CD4-positive, alpha-beta T cell treated with Interleukin-10 for 1 hour (primary cell): Measurements from ENCODE around the gene INKA2.

ENCODE experiments used
- DNase-seq: peaks from one replicate; pipeline ENCODE4 v3.0.0-alpha.2; 2020

INKA2 gene

DNA sequence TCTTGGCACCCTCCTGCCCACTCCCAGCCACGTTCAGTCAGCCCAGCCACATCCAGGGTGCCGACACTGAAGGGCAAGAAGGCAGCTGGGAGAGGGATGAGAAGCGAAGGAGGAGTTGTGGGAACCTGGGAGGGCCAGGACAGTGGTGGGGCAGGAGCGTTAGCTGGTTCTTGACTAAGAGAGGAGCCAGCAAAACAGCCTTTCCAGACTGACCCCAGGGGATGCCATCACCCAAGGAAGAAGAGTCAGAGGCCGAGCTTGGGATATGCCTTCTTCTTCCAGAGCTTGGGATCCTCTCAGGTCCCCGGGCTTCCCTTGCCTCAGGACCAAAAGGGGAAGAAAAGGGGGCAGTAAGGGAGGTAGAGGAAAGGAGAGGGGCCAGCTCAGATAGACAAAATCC lies 7.2 kb downstream of the INKA2 start:
- no peak for DNase-seq

DNA sequence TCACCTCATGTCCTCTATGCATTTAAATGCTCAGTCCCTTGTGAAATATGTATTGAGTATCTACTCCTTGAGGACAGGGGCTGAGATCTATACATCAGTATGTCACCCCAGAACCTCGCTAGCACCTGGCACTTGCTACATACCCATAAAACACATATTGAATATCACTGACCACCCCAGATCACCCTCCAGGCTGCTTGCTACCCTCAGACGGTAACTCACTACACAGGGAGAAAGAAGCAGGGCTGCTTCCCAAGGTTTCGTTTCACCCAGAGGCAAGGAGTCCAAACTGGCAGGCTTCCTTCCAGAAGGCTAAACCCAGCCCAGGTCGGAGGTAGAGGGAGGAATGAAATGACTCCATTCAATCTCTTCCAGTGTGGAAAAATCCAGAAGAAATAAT lies 8.5 kb downstream of the INKA2 start:
- DNase-seq = no peak

DNA sequence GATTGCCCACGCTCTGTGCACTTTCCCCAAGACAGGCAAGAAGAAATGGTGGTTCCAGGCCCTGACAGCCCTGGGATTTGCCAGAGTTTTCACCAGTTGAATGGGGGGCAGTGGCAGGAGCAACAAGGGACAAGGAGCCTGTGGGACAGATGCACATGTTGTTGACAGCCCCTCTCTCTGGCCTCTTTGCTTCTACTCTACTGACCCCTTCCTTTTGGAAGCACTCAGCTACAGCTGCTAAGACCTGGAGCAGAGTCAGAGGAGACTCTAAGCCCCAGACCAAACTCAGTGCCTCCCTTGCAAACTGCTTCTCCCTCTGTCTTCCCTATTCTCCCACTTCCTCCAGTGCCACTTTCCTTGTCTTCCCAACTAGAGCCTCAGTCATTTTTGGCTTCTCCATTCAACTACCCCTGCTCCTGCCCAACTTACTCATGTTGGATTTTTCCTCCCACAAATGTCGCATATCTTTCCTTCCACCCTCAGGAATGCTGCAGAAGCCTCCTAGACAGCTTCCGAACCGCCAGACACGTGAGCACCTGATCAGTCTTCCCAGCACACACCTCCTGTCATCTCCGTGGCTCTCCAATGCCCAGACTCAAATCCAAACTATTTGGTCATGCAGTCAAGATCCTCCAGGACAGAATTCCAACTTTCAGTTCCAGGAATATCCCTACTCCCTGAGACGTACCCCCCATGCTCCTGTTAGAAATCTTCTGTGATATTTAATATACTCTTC lies 9.1 kb downstream of the INKA2 start:
- no peak for DNase-seq

DNA sequence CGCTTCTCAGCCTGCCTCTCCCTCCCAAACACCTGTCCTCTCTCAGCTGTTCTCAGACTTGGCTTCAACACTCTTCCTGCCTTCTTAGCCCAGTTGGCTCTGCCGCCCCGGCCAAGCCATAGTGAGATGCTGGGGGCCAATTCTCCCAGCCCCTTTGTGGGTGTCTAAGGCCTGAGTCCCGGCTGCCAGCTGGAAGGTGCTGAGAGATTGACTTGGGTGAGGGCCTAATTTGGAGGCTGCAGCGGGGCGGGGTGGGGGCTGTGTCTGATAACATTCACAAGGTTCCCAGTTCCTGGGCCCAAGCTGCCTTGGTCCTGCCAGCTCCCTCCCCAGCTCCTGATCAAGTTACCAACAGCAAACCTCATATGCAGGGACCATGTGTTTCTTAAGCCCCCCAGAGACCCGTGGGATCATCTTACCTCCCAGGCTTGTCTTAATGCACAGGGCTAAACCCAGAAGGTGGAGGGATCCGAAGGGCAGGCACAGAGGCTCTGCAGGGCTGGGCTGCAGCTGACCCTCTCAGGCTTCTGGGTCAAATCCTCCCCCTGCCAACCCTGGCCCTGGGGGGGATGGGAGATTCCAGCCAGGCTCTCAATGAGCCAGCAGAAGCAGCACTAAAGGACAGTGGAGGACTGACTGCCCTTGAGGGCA lies 9.8 kb downstream of the INKA2 start:
- DNase-seq = no peak

DNA sequence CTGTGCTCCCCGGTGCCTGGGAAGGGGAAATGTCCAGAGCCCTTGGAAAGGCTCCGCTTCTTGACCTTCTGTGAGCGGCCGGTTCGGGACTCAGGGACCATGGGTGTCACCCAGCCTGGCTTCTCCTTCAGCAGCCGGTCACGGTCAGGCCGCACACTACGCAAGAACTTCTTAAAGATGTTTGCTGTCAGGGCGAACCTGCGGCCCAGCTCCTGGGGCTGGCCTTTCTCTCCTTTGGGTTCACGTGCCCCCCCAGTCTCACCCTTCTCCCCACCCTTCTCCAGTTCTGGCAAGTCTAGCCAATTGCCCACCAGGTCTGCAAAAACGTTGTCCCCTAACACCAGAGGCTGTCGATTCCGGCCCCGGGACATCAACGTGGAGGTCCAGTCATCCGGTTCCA lies 12.1 kb downstream of the INKA2 start:
- DNase-seq = no peak

DNA sequence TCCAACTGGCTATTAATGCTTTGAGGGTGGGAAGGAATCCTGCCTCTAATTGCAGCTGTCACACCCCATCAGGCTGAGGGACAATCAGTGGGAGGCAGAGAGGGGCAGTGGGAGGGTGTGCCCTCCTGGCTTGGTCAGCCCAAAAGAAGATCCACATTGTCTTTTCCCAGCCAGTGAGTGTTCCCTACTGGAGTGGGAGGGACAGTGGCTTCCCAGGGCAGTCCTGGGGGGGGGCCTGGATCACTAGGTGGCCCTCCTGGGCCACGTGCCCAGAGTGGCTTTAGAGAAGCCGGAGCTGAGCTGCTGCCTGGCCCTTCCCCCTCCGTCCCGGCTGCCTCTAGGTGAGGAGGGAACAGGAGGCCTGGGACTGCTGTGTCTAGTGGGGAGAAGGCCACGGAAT lies 14.0 kb downstream of the INKA2 start:
- no peak for DNase-seq

DNA sequence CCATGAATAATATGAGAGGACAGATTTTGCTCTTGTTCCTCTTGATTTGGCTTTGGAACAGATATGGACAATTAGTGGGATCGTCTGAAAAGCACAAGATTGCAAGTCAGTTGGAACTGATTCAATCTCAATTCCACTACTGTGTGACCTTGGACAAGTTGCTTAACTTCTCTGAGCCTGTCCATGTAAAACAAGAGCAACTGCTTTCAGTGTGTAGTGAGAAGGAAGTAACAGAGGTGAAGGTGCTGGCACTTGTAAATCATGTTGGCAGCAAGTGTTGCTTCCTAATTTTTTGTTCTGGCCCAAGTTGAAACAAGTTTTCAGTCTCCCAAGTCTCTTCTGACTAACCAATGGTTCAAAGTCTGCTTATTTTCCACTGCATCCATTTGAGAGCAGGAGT lies 15.3 kb downstream of the INKA2 start:
- DNase-seq = no peak

DNA sequence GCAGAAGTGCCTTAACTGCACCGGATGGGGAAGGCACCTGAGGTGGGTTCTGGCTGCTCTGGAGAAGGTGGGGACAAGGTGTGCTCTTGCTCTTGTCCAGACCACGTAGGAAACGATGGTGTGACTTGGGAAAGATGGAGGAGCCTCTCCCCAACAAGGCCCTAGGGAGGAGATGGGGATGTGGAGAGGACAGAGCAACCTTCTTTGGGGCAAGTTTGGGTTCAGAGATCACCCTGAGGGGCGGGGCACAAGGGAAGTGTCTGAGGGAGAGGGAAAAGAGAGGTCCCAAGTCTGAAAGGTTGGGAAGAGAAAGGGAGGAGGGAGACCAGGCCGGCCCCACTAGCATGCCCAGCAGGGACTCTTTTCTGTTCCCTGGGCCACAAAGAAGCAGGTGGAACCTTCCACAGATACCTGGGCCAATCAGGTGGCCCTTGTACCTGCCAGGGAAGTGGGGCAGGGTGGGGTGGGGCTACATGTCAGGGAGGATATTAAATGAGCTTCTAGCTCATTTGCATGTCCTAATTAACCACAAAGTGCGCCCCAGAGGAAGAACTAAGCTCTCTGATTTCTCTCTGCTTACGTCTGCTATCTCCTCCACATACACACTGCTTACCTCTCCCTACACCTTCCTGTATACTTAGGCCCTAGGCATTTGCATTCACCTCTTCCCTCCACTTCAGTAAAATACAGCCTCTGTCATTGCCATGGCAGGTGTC lies 15.9 kb downstream of the INKA2 start:
- DNase-seq = peak; percentile 53

DNA sequence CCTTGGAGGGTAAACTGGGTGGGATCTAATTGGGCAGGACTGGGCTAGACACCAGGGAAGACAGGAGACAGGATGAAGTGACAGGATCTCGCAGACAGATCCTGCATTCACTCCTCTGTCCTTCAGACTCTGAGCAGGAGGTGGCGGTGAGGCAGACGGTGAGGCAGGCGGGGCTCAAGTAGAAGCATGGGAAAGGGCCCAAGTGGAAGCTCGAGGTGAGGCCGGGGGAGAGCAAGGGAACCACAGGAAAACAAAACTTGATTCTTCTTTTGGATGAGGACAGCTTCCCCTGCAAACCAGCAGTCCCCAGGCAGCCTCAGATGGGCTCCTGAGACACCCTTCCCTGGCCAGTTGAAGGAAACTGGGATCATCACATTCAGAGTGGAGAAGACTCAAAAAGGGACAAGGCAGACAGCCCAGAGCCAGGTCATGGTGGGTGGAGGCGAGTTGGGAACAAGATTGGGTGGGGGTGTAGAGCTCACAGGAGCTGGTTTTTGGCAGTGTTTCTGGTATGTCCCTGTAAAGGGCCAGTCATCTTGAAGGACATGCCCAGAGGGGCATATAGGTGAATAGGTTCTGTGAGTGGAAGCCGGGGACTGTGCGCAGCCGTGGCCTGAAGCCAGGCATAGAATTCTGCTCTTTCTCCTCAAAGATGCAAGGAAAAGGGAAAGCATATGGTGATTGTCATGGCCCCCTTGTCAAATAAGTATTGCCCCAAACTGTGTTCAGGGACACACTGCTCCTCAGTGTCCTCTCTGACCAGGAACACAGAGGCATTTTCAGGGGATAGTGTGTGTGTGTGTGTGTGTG lies 18.0 kb downstream of the INKA2 start:
- DNase-seq = no peak

DNA sequence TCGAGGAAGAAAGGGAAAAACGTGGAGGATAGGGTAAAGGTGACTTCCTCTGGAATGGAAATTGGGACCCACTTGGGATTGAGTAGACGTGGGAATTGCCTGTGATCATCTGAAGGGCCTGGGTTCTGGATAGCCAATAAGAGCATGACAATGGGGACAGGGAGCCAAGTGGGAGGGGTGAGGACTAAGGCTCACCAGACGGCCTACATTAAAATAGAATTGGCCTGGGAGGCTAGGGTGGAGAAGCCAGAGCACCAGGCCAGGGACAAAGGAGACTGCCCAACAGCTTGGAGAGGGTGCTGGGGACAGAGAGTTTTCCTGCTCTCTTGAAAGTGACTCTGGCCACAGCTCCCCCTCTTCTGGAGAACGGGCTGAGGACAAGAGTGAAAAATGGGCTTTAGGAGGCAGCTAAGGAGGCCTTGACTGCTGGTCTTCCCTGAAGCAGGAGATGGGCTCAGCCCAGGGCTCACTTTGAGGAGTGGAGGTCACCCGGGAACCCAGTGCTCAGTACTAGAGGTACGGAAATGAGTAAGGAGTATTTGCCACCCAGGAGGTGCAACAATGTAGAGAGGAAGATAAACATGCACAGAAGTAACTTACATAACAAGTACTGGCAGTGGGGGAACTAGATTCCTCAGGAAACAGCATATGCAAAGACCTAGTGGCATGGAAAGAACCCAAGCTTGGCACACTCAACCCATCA lies 18.8 kb downstream of the INKA2 start:
- no peak for DNase-seq

DNA sequence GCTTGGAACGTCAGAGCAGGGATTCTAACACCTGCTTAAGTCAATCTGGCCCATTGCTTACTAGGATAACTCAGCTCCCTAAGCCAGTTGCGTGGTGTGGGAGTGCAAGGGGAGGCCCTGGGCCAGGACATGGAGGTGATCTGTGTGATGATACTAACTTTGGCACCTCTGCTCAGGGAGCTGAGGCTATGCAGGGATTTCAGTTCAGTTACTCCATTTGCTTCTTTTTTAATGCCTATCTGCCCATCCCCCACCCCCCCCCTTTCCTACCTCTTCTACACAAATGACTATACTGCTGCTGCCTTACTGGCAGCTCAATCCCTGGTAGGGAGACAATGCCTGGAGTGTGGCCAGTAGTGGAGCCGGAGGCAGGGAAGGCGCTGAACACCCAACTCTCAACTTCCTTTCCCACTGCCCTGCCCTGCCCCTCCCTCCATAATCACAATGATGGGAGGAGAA lies 19.5 kb downstream of the INKA2 start:
- no peak for DNase-seq

DNA sequence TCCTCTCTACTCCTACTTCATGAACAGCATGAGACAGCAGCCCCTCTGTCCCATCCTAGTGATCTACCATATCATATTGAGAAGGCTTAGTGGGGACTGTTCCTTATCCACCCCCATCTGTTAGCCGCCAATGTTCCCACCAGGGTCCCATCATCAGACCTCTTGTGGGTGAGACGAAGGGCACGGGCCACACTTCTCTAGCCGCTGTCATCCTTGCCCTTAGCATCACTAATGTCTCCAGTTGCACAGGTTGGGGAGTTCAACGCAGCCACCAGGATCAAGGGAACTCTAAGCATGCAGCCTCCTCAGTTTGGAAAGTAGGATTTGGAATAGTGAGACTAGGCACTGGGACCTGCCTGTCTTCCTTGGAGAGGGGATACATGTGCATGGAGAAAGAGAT lies 20.1 kb downstream of the INKA2 start:
- DNase-seq = no peak

DNA sequence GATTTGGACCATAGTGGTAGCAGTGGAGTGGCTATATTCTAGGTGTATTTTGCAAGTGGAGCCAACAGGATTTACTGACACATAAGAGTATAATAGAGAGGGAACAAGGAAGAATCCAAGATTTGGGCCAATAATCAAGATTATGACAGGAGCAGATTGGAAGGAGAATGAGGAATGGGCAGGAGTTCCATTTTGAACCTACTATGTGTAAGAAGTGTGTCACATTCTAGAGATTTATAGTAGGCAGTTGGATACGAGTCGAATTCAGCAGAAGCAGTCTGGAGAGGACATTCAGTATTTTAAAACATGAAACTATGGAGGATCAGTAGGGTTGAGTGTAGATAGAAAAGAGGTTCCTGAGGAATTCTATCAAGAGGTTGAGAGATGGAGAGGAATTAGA lies 21.7 kb downstream of the INKA2 start:
- DNase-seq = no peak

DNA sequence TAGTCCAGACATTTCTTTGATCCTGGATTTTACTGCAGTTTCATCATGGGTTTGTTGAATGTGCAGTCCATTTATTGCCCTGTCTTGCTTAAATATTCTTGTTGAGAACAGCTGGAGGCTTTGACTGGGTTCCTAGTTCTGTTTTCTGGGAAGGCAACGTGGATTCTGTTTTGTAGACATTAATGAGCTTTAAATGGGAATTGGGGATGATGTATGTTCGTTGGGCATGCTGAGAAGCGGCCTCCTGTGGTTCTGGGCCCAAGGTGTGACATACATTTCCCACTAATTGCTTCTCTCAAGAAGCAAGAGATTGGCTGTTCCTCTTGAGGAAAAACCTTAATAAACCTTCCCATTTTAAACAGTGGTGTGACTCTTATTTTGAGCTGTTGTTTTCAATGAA lies 22.9 kb downstream of the INKA2 start:
- no peak for DNase-seq

DNA sequence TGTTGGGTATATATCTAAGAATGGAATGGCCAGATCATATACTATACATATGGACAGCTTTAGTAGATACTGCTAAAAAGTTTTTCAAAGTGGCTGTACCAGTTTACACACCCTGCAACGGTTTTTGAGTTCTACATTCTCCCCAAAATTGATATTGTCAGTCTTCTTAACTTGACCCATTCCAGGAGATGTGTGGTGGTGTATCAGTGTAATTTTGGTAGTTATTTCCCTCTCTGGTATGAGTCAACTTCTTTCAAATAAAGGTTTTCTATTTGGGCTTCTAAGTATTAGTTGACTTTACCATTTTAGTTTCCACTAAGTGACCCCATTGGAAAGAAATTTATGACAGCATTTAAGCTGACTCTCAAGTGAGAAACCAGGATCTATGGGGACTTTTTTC lies 29.2 kb downstream of the INKA2 start:
- no peak for DNase-seq

DNA sequence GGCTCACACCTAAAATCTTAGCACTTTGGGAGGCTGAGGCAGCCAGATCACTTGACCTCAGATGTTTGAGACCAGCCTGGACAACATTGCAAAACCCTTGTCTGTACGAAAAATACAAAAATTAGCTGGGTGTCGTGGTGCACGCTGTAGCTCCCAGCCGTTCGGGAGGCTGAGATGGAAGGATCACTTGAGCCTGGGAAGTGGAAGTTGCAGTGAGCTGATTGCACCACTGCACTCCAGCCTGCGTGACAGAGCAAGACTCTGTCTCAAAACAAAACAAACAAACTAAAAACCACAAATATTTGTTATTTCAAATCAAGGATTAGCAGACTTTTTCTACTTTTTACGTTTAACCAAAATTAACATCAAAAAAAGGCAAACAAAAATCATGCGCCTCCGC lies 31.3 kb downstream of the INKA2 start:
- no peak for DNase-seq

DNA sequence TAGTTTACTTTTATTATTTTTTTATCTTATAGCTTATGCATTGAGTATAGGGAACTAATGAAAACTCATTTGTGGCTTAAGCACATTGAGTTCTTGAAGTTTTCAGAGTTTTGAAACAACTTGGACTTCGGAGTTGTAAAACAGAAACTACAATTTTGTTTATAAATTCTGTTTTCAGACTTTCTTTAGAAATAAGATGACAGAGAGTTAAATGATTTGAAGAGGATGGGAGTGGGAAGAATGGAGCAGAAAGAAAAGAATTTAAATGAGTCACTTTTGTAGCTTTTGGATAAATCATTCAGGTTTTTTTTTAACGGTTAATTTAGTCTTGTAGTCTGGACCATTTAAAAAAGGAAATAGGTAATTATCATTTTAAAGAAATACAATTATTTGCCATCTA lies 32.3 kb downstream of the INKA2 start:
- DNase-seq = no peak

DNA sequence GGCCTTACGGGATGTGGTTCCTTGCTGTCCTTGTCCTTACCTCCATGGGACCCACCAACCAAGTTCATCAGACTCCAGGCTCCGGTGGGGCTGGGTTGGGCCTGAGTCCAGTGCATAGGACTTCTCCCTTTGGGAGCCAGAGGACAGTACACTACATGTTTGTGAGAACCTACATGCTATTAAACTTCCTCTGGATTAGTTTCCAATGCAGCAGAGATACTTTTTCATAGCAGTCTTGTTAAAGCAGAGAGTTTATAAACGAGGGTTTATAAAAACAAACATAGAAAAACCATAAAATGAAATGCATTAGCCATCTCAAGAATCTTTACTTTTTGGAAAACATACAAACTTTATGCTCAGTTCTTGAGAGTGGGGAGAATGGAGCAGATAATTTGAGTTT lies 33.4 kb downstream of the INKA2 start:
- DNase-seq = no peak

DNA sequence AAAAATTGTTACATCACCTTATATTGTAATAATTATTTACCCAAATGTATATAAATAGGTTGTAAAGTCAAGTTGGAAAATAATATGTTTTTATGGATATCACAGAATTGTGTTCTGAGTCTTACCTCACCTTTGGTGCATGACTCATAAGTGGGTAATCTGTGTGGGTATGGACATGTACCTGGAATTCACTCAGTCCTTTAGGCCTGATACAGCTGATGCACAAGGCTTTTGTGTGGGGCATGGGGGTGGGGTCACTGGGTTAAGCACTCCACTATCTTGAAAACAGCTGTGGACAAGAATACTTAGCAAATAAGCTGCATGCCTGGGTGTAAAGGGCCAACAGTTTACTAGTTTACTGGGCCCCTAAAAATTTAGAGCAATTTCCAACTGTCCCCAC lies 34.4 kb downstream of the INKA2 start:
- DNase-seq = no peak

DNA sequence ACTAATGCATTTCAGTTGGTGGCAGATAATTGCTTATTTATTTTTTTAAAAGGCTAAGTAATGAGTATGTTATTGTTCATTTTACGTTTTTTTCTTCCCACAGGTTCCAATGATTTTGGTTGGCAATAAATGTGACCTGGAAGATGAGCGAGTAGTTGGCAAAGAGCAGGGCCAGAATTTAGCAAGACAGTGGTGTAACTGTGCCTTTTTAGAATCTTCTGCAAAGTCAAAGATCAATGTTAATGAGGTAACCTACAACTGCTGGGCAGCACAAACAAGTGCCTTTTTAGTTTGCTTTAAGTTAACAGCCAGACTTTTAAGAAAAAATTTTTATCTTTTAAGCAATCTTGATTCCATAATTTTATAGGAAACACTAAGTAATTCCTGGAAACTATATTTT lies 35.0 kb downstream of the INKA2 start:
- DNase-seq = no peak

DNA sequence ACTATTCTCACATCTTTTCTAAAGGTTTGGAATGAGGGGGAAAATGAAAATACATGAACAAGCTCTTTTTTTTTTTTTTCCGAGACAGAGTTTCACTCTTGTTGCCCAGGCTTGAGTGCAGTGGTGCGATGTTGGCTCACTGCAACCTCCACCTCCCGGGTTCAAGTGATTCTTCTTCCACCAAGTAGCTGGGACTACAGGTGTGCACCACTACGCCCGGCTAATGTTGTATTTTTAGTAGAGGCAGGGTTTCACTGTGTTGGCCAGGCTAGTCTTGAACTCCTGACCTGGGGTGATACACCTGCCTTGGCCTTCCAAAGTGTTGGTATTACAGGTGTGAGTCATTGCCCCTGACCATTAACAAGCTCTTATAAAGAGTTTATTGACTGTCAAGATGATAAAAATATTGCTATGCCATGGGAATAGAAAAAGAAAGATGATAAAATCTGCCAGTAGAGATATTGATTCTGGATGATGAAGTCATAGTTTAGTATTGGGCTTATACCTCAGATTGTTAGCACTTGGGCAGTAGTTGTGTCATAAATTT lies 36.6 kb downstream of the INKA2 start:
- no peak for DNase-seq

DNA sequence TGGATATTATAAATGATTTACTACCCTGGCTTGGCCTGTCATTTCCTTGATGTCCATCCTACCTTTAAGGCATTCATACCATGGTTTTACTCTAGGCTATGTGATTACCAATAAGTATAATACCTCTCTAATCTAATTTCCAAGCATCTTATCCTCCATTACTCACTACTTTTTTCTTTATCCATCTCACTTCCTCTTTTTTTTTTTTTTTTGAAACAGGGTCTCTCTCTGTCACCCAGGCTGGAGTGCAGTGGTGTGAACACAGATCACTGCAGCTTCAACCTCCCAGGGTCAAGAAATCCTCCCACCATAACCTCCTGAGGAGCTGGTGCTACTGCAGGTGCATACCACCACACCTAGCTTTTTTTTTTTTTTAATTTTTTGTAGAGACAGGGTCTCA lies 39.9 kb downstream of the INKA2 start:
- no peak for DNase-seq
